GM04503 (cell line): ENCODE data around the gene ZDHHC9.

Source experiments
- DNase-seq: peaks from one replicate; pipeline ENCODE4 v3.0.0-alpha.2; 2012; ENCODE audit warnings: low read depth

Gene ZDHHC9

GRCh38 chrX:129763666-129764065 lies 80.0 kb downstream of the ZDHHC9 start:
- no peak for DNase-seq

GRCh38 chrX:129762448-129762847 lies 81.2 kb downstream of the ZDHHC9 start:
- no peak for DNase-seq

GRCh38 chrX:129761596-129761995 lies 82.1 kb downstream of the ZDHHC9 start:
- no peak for DNase-seq

DNA sequence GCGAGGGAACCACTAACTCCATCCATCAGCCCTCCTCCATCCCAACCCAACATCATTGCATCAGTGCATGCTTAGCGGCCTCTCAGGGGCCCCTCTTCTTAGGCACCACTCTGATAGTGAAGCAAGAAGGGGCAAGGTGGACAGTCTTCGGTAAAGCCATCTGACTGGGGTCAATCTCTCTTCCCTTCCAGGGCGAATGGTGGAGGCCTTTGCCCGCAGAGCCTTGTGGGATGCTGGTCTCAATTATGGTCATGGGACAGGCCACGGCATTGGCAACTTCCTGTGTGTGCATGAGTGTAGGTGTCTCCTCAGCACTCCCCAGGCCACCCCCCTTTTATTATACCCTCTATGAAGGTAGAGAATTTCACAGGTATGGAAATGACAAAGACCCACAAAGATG lies 82.7 kb downstream of the ZDHHC9 start:
- no peak for DNase-seq

DNA sequence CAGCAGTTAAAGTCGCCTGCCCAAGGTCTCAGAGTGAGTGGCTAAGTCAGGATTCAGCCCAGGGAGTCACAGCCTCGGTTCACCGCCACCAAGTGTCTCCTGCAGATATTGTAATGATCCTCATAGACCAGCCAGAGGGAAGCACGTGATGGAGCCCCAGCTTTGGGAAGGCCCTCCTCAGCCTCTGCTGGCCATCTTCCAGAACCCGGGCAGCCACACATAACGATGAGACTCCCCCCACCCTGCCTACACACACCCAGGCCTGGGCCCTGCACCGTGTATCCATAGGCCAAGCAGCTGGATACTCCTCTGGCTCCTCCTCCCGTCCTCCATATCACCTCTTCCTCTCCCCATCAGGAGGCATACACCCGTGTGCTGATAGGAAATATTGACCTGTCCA lies 83.5 kb downstream of the ZDHHC9 start:
- DNase-seq = no peak

- DNase-seq = peak; percentile 44
These were observed 84.1 kb downstream of the ZDHHC9 start for GRCh38 chrX:129759576-129760061.

DNA sequence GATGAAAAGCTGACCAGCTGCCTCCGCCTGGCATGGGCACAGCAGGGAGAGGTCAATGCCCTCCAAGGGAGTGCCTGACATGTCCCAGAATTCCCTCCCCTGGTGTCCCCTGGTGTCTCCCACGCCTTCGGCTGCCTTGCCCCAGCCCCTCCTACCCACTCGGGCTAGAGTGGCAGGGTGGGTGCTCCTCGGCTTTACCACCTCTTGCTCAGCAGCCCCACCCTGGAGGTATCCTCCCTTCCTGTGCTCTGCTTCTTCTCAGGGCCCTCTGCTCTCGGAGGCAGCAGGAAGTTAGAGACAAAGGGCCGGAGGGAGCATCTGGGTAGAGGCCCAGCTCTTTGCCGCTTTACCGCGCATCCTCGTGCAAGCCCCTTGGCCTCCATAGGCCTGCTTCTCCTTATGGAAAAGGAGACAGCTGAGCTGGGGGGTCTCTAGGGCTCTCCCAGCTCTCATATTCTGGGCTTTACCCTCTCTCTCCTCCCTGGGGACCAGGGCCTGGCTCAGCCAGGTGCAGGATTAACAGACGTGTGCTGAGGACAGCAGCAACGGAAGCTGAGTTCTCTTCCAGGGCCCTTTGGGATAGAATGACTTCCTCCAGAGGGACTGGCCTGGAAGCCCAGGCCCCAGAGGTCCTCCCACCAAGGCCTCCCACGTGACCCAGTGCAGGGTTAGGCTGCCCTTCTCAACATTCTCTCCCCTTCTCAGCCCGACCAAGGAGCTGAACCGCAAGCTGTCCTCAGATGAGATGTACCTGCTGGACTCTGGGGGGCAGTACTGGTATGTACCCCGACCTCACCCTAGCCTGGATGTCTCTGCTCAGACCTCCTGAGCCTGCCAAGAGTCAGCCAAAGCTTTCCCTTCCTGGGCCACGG lies 87.7 kb downstream of the ZDHHC9 start:
- DNase-seq = no peak

- DNase-seq = no peak
These were observed 89.3 kb downstream of the ZDHHC9 start for GRCh38 chrX:129754056-129755024.
